ENCODE data around the gene FNDC3B. TPM values are rescaled to one million over a fixed set of nuclear protein-coding genes. Genes with fewer than 3 reads are reported as not detected.

Gene FNDC3B
- total and polyA plus RNA-seq, 2 of the 8 experiments (the other 6 are each of a cell fraction or from before 2014, with no cell fraction given): 14.1 to 44.4 TPM

GRCh38 chr3:172231318-172231901, 192.0 kb downstream of the FNDC3B start:
- Histone ChIP-seq H3K14ac (ENCODE audit: insufficient read length) (no peak overlapping the region), H2BK5ac (ENCODE audit: low read depth, low read length) (no peak overlapping the region), H3K23me2 (ENCODE audit: low read depth, low read length) (no peaks in the 10 kb centered on the region; the same call in 1 of the 2 replicates), H3K4ac (replicated peaks; ENCODE audit: insufficient read length, low read depth, low read length) (no peak overlapping the region), H3K27ac (ENCODE audit: low read depth, low read length) (no peak overlapping the region), H3K9ac (replicated peaks in 1 of 4; ENCODE audit: extremely low read depth in 1 of 4, low read depth in 3 of 4, low read length in 3 of 4) (no peak overlapping the region), H3K4me3 (ENCODE audit: extremely low read depth in 1 of 4, insufficient read depth in 2 of 4, low read depth in 3 of 4, low read length in 4 of 4) (no peak overlapping the region), H3K23ac (ENCODE audit: insufficient read length) (no peak overlapping the region), H3K27me3 (replicated peaks in 1 of 4; ENCODE audit: control insufficient read depth in 3 of 4, extremely low read depth in 1 of 4, insufficient read depth in 3 of 4, low read length in 3 of 4) (no peaks in the 10 kb centered on the region), H4K5ac (ENCODE audit: insufficient read length, low read depth, low read length) (no peak overlapping the region), H2BK20ac (ENCODE audit: low read length) (no peak overlapping the region), H2AFZ (ENCODE audit: low read length) (no peak overlapping the region), H3K56ac (replicated peaks; ENCODE audit: insufficient read length, low read depth, low read length) (no peak overlapping the region), H2AK5ac (ENCODE audit: low read depth, low read length) (no peak overlapping the region), H2BK120ac (replicated peaks; ENCODE audit: low read depth, low read length) (no peak overlapping the region), H4K91ac (replicated peaks; ENCODE audit: insufficient read length, low read length) (no peak overlapping the region), H3K9me3 (ENCODE audit: insufficient read depth in 2 of 2, low read depth in 1 of 2, low read length in 1 of 2) (no peaks in the 10 kb centered on the region), H3K18ac (ENCODE audit: extremely low read depth, low read length) (no peak overlapping the region), H3K4me1 (replicated peaks in 1 of 4; ENCODE audit: control insufficient read depth in 3 of 4, insufficient read depth in 4 of 4, low read length in 3 of 4) (peaks cover 0 to 5% (median 0%) of the 10 kb centered on the region in 4 experiments; a peak in 4 of 7 replicates), H3K79me1 (ENCODE audit: low read depth, low read length) (no peaks in the 10 kb centered on the region), H2BK12ac (ENCODE audit: low read depth, low read length) (no peak overlapping the region), H3K79me2 (ENCODE audit: control insufficient read depth in 1 of 2, insufficient read depth in 2 of 2, low read length in 2 of 2) (peaks cover 0 to 5% of the 10 kb centered on the region in 2 experiments; a peak in 3 of 4 replicates), H2BK15ac (ENCODE audit: low read length) (no peak overlapping the region), H4K8ac (ENCODE audit: extremely low read depth, insufficient read depth, low read length) (no peak overlapping the region), H3K4me2 (ENCODE audit: insufficient read depth in 1 of 2, low read depth in 2 of 2, low read length in 2 of 2) (no peak overlapping the region), H3K36me3 (ENCODE audit: control insufficient read depth in 2 of 4, insufficient read depth in 4 of 4, low read length in 3 of 4) (no peaks in the 10 kb centered on the region; a peak in 2 of 8 replicates), H4K20me1 (replicated peaks in 1 of 2; ENCODE audit: control insufficient read depth in 1 of 2, insufficient read depth in 2 of 2, low read length in 2 of 2) (no peaks in the 10 kb centered on the region)
- DNase-seq (ENCODE audit: low read depth in 1 of 2, low spot score in 2 of 2) (no peak), FAIRE-seq (no peak)
- 87% methylated on average over 8 of the region's 8 CpGs; no CpG with 5 or more reads in 1 of the 2 experiments for WGBS, 2 experiments (ENCODE audit: extremely low coverage in 1 of 2, insufficient coverage in 1 of 2, insufficient read length in 1 of 2, insufficient replicate concordance in 2 of 2, low coverage in 1 of 2, low lambda C conversion rate in 2 of 2, missing lambda C conversion rate in 1 of 2)
- POLR2A ChIA-PET (ENCODE audit: partially characterized antibody): no interaction called here
- CTCF ChIA-PET (ENCODE audit: partially characterized antibody): no interaction called here
- no peak for TF ChIP-seq SP4 (IDR thresholded peaks at IDR 0.05; ENCODE audit: low read length)
- TF ChIP-seq RFX5 (IDR thresholded peaks at IDR 0.05; ENCODE audit: borderline replicate concordance, low read depth, low read length): no peak
- no peak for TF ChIP-seq EGR1 (IDR thresholded peaks at IDR 0.05; ENCODE audit: borderline replicate concordance, low read depth, low read length)
- TF ChIP-seq ATF2 (IDR thresholded peaks at IDR 0.05; ENCODE audit: low read length): no peak
